ENCODE data around the gene LCN15.

Gene LCN15

DNA sequence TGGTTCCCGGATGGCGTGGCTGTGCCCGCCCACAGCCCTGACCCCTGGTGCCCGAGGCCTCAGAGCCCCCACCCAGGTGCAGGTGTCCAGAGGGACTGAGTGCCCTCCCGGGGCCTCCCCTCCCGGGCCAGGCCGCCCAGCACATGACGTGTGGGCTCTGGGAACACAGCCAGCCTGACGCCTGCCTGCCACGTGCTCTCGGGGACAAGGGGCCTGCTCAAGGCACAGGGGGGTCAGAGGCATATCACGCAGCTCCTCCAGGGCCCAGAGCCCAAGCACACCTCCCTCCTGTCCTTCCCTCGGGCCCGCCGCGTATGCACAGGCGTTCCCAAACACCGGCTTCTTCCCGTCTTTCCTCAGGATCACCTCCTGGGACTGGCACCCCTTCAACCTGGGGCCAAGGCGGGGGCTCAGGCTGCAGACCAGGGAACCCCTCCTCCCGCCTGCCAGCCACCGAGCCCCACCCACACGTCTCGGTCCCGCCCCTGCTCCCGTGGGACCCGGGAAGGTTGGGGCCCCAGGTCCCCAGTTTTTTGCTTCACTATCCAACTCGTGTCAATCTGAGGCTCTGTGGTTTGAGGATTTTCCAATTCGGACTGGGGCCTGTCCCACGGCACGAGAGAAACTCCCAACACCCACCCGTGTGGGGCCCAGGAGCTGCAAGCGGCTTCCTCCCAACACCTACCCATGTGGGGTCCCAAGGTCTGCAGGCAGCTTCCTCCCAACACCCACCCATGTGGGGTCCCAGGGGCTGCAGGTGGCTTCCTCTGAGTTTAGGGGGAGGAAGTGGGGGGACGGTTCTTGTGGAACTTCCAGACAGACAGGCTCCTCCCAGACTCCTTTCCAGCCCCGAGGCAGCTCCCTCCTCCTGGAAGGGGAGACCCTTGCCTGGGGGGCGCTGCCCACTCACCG lies 23.1 kb downstream of the LCN15 start:
- no peak for DNase-seq (ENCODE audit: low spot score)

GRCh38 chr9:136740491-136740890 lies 23.8 kb downstream of the LCN15 start:
- no peak for DNase-seq (ENCODE audit: low spot score)

- DNase-seq (ENCODE audit: low spot score) = no peak
These were observed 24.2 kb downstream of the LCN15 start for GRCh38 chr9:136740069-136740468.

- no peak for DNase-seq (ENCODE audit: low spot score)
These were observed 24.8 kb downstream of the LCN15 start for GRCh38 chr9:136739509-136739908.

DNA sequence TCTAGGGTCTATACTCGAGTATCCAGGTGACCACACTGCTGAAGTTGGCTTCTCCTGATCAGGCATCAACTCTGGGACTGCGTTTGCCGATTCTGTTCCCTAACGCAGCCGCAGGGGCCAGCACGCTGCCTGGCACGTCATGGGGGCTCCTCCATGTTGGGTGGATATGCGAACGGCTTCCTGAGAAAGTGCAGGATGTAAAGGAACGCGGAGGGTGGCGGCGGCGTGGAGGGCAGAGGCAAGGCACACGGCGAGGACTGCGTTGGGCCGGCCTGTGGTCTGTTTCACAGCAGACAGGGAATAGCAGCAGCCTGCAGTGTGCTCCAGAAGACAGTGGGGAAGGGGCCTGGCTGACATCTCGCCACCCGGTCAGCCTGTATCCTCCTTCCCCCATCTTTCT lies 25.4 kb downstream of the LCN15 start:
- no peak for DNase-seq (ENCODE audit: low spot score)

- DNase-seq (ENCODE audit: low spot score) = no peak
These were observed 28.4 kb downstream of the LCN15 start for GRCh38 chr9:136735812-136736480.

- no peak for DNase-seq (ENCODE audit: low spot score)
These were observed 29.4 kb downstream of the LCN15 start for GRCh38 chr9:136734837-136735496.

- no peak for DNase-seq (ENCODE audit: low spot score)
These were observed 30.7 kb downstream of the LCN15 start for GRCh38 chr9:136733611-136734010.

- DNase-seq (ENCODE audit: low spot score) = no peak
These were observed 31.7 kb downstream of the LCN15 start for GRCh38 chr9:136732444-136733178.

GRCh38 chr9:136729926-136730325 lies 34.4 kb downstream of the LCN15 start:
- no peak for DNase-seq (ENCODE audit: low spot score)

DNA sequence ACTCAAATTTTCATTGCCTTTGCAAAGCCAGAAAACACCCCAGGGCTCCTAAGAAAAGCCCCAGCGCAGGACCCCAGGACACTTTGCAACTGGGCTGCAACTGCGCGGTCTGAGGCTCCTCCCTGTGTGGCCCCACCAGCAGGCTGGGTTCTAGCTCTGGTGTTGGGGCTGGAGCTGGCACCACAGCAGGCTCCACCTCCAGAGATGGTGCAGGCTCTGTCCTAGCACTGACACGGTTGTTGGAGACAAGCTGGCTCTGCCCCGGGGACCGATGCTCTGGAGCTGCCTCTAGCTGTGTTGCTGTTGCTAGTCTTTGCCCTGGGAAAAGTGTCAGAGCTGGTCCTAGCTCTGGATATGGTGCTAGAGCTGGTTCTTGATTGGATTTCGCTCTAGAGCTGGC lies 35.2 kb downstream of the LCN15 start:
- no peak for DNase-seq (ENCODE audit: low spot score)

- no peak for DNase-seq (ENCODE audit: low spot score)
These were observed 35.7 kb downstream of the LCN15 start for GRCh38 chr9:136728548-136729123.

- peak; percentile 78 for DNase-seq (ENCODE audit: low spot score)
These were observed 36.2 kb downstream of the LCN15 start for GRCh38 chr9:136728080-136728547.

GRCh38 chr9:136726631-136727191 lies 37.6 kb downstream of the LCN15 start:
- no peak for DNase-seq (ENCODE audit: low spot score)

GRCh38 chr9:136726118-136726517 lies 38.2 kb downstream of the LCN15 start:
- DNase-seq (ENCODE audit: low spot score) = no peak

GRCh38 chr9:136725612-136726011 lies 38.7 kb downstream of the LCN15 start:
- DNase-seq (ENCODE audit: low spot score) = no peak

DNA sequence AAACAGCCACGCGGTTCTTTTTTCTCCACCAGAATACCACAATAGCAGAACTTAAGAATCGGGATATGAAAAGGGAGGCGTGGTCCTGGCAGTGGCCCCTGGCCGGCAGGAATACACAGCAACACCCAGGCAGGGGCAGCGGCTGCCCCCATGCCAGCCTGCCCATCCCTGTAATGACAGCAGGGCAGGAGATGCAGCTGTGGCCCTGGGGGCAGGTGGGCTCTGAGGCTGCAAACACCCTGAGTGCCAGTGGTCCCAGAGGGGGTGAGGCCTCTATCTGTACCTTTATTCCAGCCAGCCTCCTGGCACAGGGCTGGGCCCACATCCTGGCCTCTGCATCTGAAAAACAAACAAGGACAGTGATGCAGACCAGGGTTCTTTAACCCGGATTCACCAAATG lies 39.5 kb downstream of the LCN15 start:
- no peak for DNase-seq (ENCODE audit: low spot score)

DNA sequence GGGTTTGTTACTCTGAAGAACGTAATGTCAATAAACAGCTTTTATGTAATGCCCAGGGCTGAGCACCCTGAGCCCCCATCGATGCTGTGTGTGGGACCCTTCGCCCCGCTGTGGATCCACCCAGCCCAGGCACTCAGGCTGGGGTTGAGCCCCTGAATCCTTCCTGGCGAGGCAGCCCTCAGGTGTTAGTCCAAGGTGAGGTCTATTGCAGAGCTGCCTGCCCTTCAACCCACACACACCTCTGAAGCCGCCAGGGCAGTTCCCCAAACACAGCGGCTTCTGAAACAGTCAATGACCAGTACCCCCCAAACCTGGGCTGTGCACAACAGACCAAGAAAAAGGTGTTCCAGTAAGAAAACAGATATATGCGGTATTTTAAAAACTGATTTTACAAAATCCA lies 40.3 kb downstream of the LCN15 start:
- DNase-seq (ENCODE audit: low spot score) = no peak

DNA sequence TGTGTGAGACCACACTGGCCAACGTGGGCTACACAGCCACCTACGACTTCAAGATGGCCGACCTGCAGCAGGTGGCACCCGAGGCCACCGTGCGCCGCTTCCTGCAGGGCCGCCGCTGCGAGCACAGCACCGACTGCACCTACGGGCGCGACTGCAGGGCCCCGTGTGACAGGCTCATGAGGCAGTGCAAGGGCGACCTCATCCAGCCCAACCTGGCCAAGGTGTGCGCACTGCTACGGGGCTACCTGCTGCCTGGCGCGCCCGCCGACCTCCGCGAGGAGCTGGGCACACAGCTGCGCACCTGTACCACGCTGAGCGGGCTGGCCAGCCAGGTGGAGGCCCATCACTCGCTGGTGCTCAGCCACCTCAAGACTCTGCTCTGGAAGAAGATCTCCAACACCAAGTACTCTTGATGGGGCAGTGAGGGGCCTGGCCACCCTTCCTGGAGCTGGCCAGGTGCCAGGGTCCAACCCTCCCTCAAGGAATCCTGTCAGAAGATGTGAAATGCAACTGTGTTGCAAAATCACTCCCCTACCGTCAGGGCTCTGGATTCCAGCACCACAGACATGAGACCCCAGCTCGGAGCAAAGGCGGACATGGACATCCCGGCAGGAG lies 40.8 kb downstream of the LCN15 start:
- DNase-seq (ENCODE audit: low spot score) = no peak

DNA sequence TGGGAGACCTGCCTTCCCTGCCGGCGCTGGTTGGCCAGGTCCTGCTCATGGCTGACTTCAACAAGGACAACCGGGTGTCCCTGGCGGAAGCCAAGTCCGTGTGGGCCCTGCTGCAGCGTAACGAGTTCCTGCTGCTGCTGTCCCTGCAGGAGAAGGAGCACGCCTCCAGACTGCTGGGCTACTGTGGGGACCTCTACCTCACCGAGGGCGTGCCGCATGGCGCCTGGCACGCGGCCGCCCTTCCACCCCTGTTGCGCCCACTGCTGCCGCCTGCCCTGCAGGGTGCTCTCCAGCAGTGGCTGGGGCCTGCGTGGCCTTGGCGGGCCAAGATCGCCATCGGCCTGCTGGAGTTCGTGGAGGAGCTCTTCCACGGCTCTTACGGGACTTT lies 41.4 kb downstream of the LCN15 start:
- no peak for DNase-seq (ENCODE audit: low spot score)

Measured in kidney capillary endothelial cell (primary cell).